ENCODE measurements around the gene WDFY3.

DNA sequence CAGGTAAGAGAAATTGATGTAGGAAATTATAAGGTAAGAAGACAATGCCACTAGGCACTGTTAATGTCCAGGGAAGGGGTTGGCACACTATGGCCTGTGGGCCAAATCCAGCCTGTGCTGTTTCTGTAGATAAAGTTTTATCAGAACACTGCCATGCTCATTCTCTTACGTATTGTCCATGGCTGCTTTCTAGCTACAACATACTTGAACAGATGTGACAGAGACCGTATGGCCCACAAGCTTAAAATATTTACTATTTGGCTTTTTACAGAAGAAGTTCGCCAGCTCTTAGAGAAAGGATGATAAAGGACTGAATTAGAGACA lies 215.6 kb downstream of the WDFY3 start:
- TF ChIP-seq, protein P1, sequence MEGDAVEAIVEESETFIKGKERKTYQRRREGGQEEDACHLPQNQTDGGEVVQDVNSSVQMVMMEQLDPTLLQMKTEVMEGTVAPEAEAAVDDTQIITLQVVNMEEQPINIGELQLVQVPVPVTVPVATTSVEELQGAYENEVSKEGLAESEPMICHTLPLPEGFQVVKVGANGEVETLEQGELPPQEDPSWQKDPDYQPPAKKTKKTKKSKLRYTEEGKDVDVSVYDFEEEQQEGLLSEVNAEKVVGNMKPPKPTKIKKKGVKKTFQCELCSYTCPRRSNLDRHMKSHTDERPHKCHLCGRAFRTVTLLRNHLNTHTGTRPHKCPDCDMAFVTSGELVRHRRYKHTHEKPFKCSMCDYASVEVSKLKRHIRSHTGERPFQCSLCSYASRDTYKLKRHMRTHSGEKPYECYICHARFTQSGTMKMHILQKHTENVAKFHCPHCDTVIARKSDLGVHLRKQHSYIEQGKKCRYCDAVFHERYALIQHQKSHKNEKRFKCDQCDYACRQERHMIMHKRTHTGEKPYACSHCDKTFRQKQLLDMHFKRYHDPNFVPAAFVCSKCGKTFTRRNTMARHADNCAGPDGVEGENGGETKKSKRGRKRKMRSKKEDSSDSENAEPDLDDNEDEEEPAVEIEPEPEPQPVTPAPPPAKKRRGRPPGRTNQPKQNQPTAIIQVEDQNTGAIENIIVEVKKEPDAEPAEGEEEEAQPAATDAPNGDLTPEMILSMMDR (IDR thresholded peaks at IDR 0.05; ENCODE audit: low read depth, low read length), result no peak
- no peak for TF ChIP-seq EZH2phosphoT487 (IDR thresholded peaks at IDR 0.05; ENCODE audit: low read depth)

Measured in OCI-LY3 (cell line).